HepG2 (cell line): Measurements from ENCODE around the gene PPP1R13B. TPM values are rescaled to one million over a fixed set of nuclear protein-coding genes. Genes with fewer than 3 reads are reported as not detected.

ENCODE experiments used
- MXI1 ChIP-seq: IDR thresholded peaks from 3 replicates; pipeline ENCODE4 v1.6.1; 2012; ENCODE audit warnings: low read depth, low read length, inconsistent platforms, borderline replicate concordance
- PAX8 ChIP-seq: sonication (generic); formaldehyde crosslinking; IDR thresholded peaks from 2 replicates; pipeline ENCODE4 v1.8.0; 2022; ENCODE audit warnings: mild to moderate bottlenecking, missing genetic modification reagents, borderline replicate concordance
- SALL2 ChIP-seq: sonication (generic); formaldehyde crosslinking; IDR thresholded peaks from 2 replicates; pipeline ENCODE4 v1.8.1; 2023; ENCODE audit warnings: mild to moderate bottlenecking, missing genetic modification reagents, inconsistent platforms
- SAP130 ChIP-seq: IDR thresholded peaks from 2 replicates; pipeline ENCODE4 v1.6.1; 2016; ENCODE audit warnings: low read depth
- SRY ChIP-seq: sonication (generic); formaldehyde crosslinking; IDR thresholded peaks from 2 replicates; pipeline ENCODE4 v1.8.0; 2022; ENCODE audit warnings: mild to moderate bottlenecking, missing genetic modification reagents
- TP53 ChIP-seq: sonication (generic); formaldehyde crosslinking; conservative IDR thresholded peaks from 2 replicates; pipeline ENCODE4 v1.4.0; 2020; ENCODE audit warnings: missing genetic modification reagents
- ZNF468 ChIP-seq: sonication (generic); formaldehyde crosslinking; IDR thresholded peaks from 2 replicates; pipeline ENCODE4 v1.8.0; 2022; ENCODE audit warnings: mild to moderate bottlenecking, moderate library complexity, missing genetic modification reagents
- ZNF496 ChIP-seq: sonication (generic); formaldehyde crosslinking; IDR thresholded peaks from 2 replicates; pipeline ENCODE4 v1.8.1; 2023; ENCODE audit warnings: mild to moderate bottlenecking, moderate library complexity, missing genetic modification reagents; ENCODE audit not compliant: insufficient replicate concordance
- ZNF563 ChIP-seq: sonication (generic); formaldehyde crosslinking; IDR thresholded peaks from 2 replicates; pipeline ENCODE4 v1.8.0; 2022; ENCODE audit warnings: mild to moderate bottlenecking, moderate library complexity, missing genetic modification reagents
- ZNF614 ChIP-seq: IDR thresholded peaks from 2 replicates; pipeline ENCODE4 v1.6.1; 2018; ENCODE audit warnings: missing biosample characterization, missing genetic modification reagents, inconsistent platforms, borderline replicate concordance
- ZNF883 ChIP-seq: sonication (generic); formaldehyde crosslinking; IDR thresholded peaks from 2 replicates; pipeline ENCODE4 v1.5.1; 2020; ENCODE audit warnings: mild to moderate bottlenecking, missing genetic modification reagents; ENCODE audit errors: not compliant biosample characterization
- polyA plus RNA-seq, 8 experiments: library from polyadenylated mRNA; depleted of rRNA in 3 of 8; stranded (reverse) in 7 of 8; unstranded in 1 of 8; fragments of >200 nt; fragmentation: Illumina TruSeq in 4 of 8; extraction: Trizol in 4 of 8; gene quantifications; 2 replicates each; pipeline versions ENCODE4 v1.2.1 to v1.2.3, GENCODE V29; 2011 to 2016; ENCODE audit warnings: low read depth in 4 of 8, missing spikeins in 1 of 8, mixed read lengths in 1 of 8; ENCODE audit not compliant: insufficient read depth in 1 of 8
- total RNA-seq, 5 experiments: library from RNA; depleted of rRNA; stranded (reverse); fragments of >200 nt; fragmentation: Illumina TruSeq; extraction: Trizol; gene quantifications; 2 replicates each; pipeline ENCODE4 v1.2.3, GENCODE V29; 2016; ENCODE audit warnings: low read depth in 1 of 5
- TF ChIP-seq, protein P1 (sequence below), 2 experiments: IDR thresholded peaks; 2 replicates each; pipeline ENCODE4 v1.6.1; 2011 to 2012; ENCODE audit warnings: low read length in 2 of 2, borderline replicate concordance in 1 of 2, low read depth in 1 of 2, mild to moderate bottlenecking in 1 of 2, moderate library complexity in 1 of 2
- TF ChIP-seq, protein P2 (sequence below): sonication (generic); formaldehyde crosslinking; IDR thresholded peaks from 2 replicates; pipeline ENCODE4 v1.4.0; 2020; ENCODE audit warnings: missing genetic modification reagents
- TF ChIP-seq, protein P3 (sequence below): IDR thresholded peaks from 2 replicates; pipeline ENCODE4 v1.6.1; 2012; ENCODE audit warnings: inconsistent platforms
- TF ChIP-seq, protein P4 (sequence below): sonication (generic); formaldehyde crosslinking; IDR thresholded peaks from 2 replicates; pipeline ENCODE4 v1.4.0; 2020; ENCODE audit warnings: missing genetic modification reagents; ENCODE audit errors: not compliant biosample characterization
- TF ChIP-seq, protein P5 (sequence below): sonication (generic); formaldehyde crosslinking; IDR thresholded peaks from 2 replicates; pipeline ENCODE4 v1.4.0; 2020; ENCODE audit warnings: missing genetic modification reagents

Gene PPP1R13B
- total and polyA plus RNA-seq, 2 of the 13 experiments (the other 11 are each of a cell fraction or from before 2014, with no cell fraction given), result 4.6 to 9.4 TPM

DNA sequence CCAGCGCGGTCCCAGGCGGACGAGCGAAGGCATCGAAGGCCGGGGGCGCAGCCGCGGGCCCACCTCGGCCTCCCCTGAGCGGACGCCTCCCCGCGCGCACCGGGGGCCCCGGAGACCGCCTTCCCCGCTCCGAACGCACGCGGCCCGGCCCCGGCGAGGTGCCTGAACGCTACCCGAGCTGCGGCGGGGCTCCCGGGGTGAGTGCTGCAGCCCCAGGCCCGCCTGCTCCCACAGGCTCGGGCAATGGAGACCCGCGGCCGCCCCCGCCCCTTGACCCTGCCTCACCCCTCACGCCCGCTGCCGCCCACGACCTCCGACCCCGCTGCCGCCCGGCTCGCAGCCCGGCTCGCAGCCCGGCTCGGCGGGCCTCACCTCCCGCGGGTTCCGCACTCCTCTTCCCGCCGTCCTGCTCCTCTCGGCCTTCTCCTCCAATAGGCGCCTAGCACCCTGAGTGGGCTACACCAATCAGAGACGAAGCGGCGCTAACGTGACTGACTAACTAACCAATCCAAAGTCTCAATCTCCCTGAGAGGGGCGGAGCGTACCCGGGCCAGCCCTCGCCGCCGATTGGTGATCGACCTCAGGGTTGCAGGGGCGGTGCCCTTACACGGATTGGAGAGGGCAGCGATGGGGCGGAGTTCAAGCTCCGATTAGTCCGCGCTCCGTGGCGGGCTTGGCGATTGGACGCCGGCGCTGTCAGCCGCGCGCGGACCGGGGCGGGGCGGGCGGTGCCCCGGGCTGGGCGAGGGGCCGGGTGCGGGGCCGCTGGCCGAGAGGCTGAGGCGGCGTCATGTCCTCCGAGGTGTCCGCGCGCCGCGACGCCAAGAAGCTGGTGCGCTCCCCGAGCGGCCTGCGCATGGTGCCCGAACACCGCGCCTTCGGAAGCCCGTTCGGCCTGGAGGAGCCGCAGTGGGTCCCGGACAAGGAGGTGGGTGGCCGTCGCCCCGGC, 132.0 kb downstream of the PPP1R13B start, which contains the start of the genes XRCC3 and ZFYVE21 (continued):
- TF ChIP-seq, protein P1, sequence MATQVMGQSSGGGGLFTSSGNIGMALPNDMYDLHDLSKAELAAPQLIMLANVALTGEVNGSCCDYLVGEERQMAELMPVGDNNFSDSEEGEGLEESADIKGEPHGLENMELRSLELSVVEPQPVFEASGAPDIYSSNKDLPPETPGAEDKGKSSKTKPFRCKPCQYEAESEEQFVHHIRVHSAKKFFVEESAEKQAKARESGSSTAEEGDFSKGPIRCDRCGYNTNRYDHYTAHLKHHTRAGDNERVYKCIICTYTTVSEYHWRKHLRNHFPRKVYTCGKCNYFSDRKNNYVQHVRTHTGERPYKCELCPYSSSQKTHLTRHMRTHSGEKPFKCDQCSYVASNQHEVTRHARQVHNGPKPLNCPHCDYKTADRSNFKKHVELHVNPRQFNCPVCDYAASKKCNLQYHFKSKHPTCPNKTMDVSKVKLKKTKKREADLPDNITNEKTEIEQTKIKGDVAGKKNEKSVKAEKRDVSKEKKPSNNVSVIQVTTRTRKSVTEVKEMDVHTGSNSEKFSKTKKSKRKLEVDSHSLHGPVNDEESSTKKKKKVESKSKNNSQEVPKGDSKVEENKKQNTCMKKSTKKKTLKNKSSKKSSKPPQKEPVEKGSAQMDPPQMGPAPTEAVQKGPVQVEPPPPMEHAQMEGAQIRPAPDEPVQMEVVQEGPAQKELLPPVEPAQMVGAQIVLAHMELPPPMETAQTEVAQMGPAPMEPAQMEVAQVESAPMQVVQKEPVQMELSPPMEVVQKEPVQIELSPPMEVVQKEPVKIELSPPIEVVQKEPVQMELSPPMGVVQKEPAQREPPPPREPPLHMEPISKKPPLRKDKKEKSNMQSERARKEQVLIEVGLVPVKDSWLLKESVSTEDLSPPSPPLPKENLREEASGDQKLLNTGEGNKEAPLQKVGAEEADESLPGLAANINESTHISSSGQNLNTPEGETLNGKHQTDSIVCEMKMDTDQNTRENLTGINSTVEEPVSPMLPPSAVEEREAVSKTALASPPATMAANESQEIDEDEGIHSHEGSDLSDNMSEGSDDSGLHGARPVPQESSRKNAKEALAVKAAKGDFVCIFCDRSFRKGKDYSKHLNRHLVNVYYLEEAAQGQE (IDR thresholded peaks at IDR 0.05; ENCODE audit: borderline replicate concordance in 1 of 2, low read depth in 1 of 2, low read length in 2 of 2), result no peak
- TF ChIP-seq SRY (CRISPR knock-in tag), result no peak; the same call in 1 of the 2 replicates
- no peak for TF ChIP-seq ZNF614 (CRISPR knock-in tag)
- TF ChIP-seq PAX8 (CRISPR knock-in tag), result no peak; the same call in 1 of the 2 replicates
- TF ChIP-seq SALL2 (CRISPR knock-in tag), result peak; percentile 24; the same call in 1 of the 2 replicates
- TF ChIP-seq, protein P2, sequence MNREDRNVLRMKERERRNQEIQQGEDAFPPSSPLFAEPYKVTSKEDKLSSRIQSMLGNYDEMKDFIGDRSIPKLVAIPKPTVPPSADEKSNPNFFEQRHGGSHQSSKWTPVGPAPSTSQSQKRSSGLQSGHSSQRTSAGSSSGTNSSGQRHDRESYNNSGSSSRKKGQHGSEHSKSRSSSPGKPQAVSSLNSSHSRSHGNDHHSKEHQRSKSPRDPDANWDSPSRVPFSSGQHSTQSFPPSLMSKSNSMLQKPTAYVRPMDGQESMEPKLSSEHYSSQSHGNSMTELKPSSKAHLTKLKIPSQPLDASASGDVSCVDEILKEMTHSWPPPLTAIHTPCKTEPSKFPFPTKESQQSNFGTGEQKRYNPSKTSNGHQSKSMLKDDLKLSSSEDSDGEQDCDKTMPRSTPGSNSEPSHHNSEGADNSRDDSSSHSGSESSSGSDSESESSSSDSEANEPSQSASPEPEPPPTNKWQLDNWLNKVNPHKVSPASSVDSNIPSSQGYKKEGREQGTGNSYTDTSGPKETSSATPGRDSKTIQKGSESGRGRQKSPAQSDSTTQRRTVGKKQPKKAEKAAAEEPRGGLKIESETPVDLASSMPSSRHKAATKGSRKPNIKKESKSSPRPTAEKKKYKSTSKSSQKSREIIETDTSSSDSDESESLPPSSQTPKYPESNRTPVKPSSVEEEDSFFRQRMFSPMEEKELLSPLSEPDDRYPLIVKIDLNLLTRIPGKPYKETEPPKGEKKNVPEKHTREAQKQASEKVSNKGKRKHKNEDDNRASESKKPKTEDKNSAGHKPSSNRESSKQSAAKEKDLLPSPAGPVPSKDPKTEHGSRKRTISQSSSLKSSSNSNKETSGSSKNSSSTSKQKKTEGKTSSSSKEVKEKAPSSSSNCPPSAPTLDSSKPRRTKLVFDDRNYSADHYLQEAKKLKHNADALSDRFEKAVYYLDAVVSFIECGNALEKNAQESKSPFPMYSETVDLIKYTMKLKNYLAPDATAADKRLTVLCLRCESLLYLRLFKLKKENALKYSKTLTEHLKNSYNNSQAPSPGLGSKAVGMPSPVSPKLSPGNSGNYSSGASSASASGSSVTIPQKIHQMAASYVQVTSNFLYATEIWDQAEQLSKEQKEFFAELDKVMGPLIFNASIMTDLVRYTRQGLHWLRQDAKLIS (CRISPR knock-in tag), result no peak
- TF ChIP-seq ZNF563, result peak; percentile 76; the same call in 1 of the 2 replicates
- peak; percentile 96 for TF ChIP-seq SAP130
- no peak for TF ChIP-seq ZNF496
- TF ChIP-seq, protein P3, sequence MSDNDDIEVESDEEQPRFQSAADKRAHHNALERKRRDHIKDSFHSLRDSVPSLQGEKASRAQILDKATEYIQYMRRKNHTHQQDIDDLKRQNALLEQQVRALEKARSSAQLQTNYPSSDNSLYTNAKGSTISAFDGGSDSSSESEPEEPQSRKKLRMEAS, result peak; percentile 82
- no peak for TF ChIP-seq ZNF883 (CRISPR knock-in tag)
- peak; percentile 85; the same call in 1 of the 3 replicates for TF ChIP-seq MXI1
- TF ChIP-seq TP53, result no peak
- TF ChIP-seq, protein P4, sequence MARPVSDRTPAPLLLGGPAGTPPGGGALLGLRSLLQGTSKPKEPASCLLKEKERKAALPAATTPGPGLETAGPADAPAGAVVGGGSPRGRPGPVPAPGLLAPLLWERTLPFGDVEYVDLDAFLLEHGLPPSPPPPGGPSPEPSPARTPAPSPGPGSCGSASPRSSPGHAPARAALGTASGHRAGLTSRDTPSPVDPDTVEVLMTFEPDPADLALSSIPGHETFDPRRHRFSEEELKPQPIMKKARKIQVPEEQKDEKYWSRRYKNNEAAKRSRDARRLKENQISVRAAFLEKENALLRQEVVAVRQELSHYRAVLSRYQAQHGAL (CRISPR knock-in tag), result no peak
- TF ChIP-seq, protein P5, sequence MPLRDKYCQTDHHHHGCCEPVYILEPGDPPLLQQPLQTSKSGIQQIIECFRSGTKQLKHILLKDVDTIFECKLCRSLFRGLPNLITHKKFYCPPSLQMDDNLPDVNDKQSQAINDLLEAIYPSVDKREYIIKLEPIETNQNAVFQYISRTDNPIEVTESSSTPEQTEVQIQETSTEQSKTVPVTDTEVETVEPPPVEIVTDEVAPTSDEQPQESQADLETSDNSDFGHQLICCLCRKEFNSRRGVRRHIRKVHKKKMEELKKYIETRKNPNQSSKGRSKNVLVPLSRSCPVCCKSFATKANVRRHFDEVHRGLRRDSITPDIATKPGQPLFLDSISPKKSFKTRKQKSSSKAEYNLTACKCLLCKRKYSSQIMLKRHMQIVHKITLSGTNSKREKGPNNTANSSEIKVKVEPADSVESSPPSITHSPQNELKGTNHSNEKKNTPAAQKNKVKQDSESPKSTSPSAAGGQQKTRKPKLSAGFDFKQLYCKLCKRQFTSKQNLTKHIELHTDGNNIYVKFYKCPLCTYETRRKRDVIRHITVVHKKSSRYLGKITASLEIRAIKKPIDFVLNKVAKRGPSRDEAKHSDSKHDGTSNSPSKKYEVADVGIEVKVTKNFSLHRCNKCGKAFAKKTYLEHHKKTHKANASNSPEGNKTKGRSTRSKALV, result no peak
- TF ChIP-seq ZNF468 (CRISPR knock-in tag), result no peak
